Ramos (cell line): ENCODE data around the gene NOC3L.

Experiments used
- in situ Hi-C: fragments of 300-500 bp; cut with MboI; formaldehyde crosslinking; loops from one replicate; pipeline ENCODE4 v1.14.3; 2022; ENCODE audit warnings: low sequenced_read_pairs; ENCODE audit not compliant: unreplicated experiment

Gene NOC3L

DNA sequence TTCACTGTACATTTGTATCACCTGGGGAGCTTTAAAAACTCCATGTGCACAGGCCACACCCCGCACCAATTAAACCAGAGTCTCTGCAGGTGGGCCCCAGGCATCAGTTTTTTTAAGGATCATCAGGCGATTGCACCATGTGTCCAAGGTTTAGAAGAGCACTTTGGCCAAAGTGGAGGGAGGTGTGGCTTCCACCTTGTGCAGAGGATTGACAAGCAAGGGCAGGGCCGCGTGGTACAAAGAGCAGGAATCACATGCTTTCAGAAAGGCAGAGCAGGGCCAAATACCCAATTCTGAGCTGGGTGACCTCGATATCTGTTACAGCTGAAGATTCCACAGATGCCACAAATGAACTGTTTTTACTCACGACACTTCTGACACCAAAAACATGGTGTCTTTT, 52.4 kb downstream of the NOC3L start:
- in situ Hi-C loops, result no loop called here

DNA sequence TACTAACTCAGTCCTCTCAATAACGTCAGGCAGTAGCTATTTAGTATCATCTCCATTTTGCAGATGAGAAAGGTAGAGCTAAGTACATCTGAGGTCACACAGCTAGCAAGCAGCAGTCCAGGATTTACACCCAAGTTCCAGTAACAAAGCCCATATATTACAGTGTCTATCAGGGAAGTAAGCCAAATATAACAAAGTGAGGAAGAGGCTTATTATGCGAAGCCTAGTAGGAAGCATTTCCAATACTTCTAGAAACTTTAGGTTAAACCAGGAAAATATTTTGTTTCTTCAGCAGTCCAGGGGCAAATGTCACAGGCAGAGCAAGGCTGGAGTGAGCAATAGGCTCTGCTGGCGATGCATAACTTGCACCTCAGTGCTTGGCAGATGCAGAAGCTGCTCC, 53.9 kb downstream of the NOC3L start:
- in situ Hi-C loops, result no loop called here

DNA sequence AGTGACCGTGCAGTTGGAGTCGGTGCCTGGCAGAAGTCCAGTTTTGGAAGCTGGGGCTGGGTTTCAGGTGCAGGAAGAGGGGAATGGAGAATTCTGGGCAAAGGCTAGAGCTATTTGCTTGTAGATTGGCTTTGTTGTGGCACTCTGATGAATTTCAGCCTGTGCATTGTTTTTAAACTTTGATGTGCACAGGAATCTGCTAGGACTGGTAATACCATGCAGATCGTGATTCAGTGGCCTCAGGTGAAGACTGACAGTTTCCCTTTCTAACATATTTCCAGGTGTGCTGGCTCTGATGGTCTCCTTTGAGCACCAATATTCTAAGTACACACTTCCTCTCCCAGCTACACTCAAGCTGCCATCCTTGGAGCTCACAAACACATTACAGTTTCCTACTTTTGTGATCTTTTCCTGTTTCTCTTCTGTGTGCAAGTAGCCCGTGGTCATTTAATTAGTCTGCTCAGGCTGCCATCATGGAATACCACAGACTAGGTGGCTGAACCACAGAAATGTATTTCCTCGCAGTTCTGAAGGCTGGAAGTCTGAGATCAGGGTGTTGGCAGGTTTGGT, 55.6 kb downstream of the NOC3L start:
- in situ Hi-C loops, result no loop called here

DNA sequence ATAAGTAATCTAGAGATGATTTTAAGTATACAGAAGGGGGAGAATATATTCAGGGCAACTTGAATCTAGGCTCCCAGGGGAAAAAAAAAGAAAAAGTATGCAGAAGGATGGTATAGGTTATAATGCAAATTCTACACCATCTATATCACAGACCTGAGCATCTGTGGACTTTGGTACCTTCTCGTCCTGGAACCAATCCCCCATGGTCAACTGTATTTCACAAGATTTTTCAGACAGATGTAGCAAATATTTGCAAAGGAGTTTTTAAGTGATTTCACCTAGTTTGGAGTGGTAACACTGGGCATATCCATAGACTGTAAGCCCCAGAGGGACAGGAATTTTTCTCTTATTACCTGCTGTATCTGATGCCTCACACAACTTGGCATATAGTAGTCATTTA, 58.8 kb downstream of the NOC3L start:
- in situ Hi-C loops, result no loop called here

DNA sequence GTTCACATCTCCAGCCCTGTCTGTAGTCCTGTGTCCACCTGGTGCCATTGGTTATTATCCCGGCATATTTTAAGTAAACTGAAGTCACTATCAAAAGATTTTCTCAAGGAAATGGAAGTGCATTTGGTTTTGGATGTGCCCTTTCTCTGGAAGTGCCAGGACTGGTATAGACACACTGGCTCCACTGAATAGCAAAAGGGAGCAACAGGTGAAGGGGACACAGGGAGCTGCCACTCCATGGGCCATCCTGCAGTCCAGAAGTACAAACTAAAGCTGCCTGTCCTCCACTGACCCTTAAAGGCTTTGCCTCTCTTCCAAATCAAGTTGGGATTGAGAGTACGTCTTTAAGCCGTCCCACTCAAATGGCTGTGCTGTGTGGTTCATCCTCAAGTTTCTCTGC, 62.7 kb downstream of the NOC3L start:
- in situ Hi-C loops, result no loop called here

DNA sequence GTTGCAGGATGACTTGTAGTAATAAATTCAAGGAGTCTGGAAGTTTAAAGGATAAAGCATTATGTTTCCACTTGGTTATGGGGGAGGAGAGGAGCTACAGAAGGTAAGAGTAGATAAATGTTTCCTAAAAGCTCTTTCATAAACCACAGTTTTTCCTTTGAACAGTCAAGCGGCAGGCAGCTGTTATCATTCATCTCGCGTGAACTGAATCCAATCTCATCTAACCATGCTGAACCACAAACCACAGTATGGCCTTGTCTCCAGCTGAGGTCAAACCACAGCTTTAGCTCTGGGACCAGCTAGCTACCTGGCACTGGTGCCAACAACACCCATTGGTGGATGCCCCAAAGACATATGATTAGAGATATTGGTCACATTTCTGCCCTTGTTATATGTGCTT, 63.3 kb downstream of the NOC3L start:
- in situ Hi-C loops, result no loop called here

DNA sequence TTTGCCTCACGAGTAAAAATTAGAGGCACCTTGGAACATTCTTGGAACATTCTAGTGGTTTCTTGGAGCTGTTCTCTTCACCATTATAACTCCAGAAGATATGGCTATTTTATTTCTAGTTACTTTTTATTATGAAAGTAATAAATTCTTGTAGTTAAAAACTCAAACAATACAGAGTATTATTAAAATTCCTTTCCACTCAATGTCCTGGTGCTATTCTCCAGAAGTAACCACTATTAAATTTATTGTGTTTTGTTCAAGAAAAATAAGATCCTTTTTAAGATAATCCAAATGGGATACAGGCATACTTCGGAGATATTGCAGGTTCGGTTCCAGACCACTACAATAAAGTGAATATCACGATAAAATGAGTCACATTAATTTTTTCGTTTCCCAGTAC, 68.6 kb downstream of the NOC3L start:
- in situ Hi-C loops, result no loop called here

DNA sequence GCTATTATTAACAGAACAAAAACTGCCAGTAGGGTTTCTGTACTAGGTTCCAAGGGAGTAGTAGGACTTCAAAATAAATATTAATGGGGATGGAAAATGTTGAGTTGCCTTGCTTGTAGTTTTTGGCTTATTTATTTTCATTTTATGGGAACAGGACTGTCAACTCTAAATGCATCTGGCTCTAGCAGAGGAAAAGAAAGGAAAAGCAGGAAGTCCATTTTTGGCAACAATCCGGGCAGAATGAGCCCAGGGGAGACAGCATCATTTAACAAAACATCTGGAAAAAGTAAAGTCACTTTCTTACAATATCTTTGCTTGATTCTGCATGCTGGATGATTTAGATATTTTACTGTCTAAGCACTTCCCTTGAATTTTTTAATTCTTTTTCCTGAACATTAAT, 69.4 kb downstream of the NOC3L start:
- in situ Hi-C loops, result no loop called here

DNA sequence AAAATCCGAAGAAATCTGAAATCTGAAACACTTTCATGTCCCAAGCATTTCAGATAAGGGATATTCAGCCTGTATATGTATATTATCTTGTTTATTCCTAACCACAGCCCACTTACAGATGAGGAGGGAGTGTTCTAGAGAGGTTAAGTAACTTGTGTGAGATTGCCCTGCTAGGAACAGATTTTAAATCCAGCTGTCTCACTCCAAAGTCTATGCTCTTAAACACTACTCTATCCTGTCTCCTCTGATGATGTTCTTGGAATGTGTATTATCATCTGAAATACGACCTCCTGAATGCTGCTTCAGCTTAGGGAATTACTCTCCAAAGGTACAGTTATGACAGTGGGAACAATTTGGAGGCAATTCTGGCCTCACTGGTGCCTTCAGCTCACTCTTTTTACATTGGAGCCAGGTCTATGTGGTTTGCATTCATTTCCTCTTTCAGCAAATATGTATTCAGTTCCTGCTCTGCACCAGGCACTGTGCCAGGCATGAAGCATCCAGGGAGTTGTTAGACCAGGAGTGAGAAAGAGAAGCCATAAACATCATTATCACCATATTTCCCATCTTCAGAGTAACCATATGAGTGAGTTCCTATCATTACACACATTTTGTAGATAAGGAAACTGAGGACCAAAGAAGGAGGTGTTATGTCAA, 70.2 kb downstream of the NOC3L start:
- in situ Hi-C loops, result no loop called here

DNA sequence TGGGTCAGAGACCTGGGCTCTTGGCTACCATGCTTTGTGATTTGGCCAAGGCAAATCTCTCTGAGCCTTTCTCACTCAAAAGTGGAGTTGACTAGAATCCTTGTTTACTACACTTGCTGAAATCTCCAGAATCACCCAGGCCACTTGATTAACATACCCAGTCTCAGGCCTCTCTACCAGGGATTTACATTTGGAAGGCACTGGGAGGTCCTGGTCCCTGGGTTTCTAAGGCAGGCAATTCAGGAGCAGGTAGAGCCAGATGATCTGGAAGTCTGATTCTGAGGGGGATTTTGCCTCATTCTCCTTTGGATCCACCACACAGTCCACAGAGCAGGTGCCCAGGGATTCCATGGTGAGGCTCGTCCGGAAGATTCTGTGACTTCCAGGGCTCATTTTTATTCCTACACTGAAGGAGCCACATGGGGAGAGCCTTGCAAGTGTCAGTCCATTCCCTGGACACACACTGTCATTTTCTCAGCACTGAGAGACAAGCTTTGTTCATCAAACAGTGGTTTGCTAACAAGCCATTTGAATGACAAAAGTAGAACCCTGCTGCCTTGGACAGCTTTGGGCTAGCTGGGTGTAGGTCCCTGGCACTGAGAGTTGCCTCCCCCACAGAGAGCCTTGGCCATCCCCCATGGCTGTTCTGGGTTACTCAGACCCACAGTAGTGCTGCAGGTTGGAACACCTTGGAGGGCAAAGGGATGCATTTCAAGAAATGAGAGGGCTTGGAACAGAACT, 74.2 kb downstream of the NOC3L start:
- in situ Hi-C loops, result no loop called here

DNA sequence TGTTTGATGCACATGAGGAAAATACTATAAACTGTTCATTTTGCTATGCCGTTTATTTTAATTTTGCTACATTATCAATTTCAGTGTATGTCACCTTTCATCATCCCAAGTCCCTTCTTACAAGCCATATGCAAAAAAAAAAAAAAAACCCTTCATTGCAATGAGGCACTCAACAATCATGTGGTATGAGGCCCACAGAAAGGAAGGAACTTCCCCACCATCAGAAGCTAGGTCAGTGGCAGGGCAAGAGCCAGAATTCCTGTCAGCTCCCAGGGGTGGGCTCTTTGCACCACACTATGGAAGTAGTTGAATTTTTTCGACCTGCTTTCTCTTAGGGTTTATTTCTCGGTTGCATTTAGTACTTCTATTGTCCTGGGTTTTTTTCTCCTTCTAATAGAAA, 75.4 kb downstream of the NOC3L start:
- in situ Hi-C loops, result no loop called here

DNA sequence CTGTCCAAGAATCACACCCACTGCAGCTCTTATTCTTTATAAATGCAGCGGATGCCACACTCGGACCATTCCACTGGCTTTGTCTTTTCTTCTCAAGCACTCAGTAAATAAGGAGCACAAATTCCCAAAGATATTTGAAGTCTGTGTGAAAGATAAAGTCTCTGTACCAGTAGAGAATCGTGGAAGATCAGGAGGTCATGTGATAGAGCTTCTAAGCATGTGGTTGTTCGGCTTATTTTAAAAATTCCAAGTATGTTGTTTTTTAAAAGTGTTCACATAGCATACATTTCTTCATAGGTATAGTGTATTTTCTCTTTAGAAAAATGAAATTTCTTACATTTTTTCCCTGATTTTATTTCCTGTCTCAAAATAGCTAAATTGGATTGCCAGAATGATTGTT, 75.8 kb downstream of the NOC3L start:
- in situ Hi-C loops, result no loop called here

DNA sequence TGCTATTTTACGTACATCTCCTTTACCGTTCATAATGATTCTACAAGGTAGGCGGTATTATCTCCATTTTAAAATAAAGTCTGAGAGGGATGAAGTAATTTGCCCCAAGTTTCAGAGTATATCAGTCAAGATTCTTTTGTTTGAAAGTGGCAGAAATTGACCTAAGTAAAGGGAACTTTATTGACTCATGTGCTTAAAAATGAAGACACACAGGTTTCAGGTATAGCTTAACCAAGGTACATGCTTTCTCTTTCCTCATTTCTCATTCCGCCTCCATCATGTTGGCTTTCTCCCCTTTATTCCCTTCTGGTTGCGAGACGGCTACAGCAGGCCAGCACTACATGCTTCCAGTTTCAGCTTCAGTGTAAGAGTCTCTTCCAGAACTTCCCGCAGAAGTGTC, 77.5 kb downstream of the NOC3L start:
- in situ Hi-C loops, result no loop called here
